BE2C (cell line): ENCODE results near the gene FILIP1.

Experiments
- DNase-seq: peaks from one replicate; pipeline ENCODE4 v3.0.0-alpha.2; 2020
- H3K27me3 ChIP-seq: fragments of 250-450 bp; sonication (Bioruptor Pico); 2 replicates; pipeline ENCODE4 v1.5.1; 2020; ENCODE audit warnings: mild to moderate bottlenecking
- H3K36me3 ChIP-seq: fragments of 250-450 bp; sonication (Bioruptor Pico); 2 replicates; pipeline ENCODE4 v1.5.1; 2020; ENCODE audit warnings: mild to moderate bottlenecking
- H3K4me1 ChIP-seq: fragments of 250-450 bp; sonication (Bioruptor Pico); 2 replicates; pipeline ENCODE4 v1.5.1; 2020
- H3K4me3 ChIP-seq: 2 replicates; pipeline ENCODE4 v1.5.1; 2011; ENCODE audit warnings: low read depth, low read length
- H3K9me3 ChIP-seq: fragments of 250-450 bp; sonication (Bioruptor Pico); 2 replicates; pipeline ENCODE4 v1.5.1; 2020
- CTCF ChIP-seq: IDR thresholded peaks from 2 replicates; pipeline ENCODE4 v1.5.1; 2012; ENCODE audit warnings: mild to moderate bottlenecking, low read depth, low read length

FILIP1 gene

DNA sequence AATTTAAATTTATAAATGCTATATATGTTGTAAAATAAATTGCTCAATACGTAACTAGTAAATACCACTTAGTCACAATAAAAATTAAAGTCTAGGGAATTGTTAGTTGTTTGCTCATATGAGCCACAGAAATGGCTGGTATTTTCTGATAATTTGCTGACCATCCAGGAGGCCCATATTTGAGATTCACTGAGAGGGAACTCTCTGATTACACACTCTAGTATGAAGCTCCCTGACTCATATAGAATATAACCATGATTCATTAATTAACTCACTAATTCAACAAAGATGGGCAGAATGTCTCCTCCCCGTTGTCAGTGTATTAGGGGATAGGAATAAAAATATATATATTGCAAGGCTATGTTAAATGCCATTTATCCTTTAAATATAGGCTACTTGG is 162.4 kb downstream of the FILIP1 start:
- TF ChIP-seq CTCF: no peak
- Histone ChIP-seq H3K36me3 (no peaks in the 10 kb centered on the region), H3K9me3 (no peaks in the 10 kb centered on the region), H3K4me1 (peaks cover 10% of the 10 kb centered on the region; the same call in 1 of the 2 replicates), H3K27me3 (no peaks in the 10 kb centered on the region), H3K4me3 (no peak overlapping the region)
- no peak for DNase-seq

- no peaks in the 10 kb centered on the region for H3K36me3 ChIP-seq
- TF ChIP-seq CTCF: no peak
- H3K9me3 ChIP-seq: no peaks in the 10 kb centered on the region
- no peak for DNase-seq
- H3K4me3 ChIP-seq: no peak overlapping the region
- H3K27me3 ChIP-seq: no peaks in the 10 kb centered on the region
- peaks cover 8% of the 10 kb centered on the region; the same call in 1 of the 2 replicates for H3K4me1 ChIP-seq
Measured at GRCh38 chr6:75329703-75330102, 163.9 kb downstream of the FILIP1 start.

GRCh38 chr6:75327807-75328206 is 165.8 kb downstream of the FILIP1 start:
- no peak for DNase-seq
- H3K4me3 ChIP-seq: no peak overlapping the region
- 0 out of 2 replicates have a peak, but pooled peaks cover 3% of the 10 kb centered on the region for H3K4me1 ChIP-seq
- TF ChIP-seq CTCF: no peak
- no peaks in the 10 kb centered on the region for H3K27me3 ChIP-seq
- no peaks in the 10 kb centered on the region for H3K9me3 ChIP-seq
- H3K36me3 ChIP-seq: no peaks in the 10 kb centered on the region

DNA sequence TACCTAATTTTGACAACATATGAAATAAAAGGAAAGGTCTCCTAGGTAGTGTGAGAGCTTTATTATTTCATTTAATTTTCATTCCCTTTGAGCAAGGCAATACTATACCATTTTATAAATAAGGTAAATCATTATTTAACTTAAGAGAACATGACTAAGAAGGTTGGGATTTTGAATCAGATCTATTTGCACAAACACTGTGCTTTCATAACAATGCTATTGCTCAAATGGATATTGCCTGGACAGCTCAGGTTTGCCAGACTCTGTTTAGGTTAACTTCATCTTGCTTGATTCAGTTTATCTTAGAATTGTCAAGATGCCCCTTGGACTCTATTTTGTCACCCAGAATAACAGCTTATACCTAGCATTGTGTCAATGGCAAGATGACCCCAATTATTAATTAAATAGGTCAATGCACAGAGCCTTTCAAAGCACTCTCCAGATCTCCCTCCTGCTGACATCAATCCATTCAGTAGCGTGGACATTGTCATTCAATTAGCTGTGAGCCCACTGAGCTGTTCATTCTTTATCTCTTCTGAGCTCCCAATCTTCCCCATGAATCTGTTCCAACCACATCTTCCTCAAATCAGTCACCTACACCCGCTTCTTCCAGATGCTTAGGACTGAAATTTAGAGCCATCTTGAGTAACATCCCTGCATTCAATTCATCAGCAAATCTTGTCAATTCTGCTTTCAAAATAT is 166.9 kb downstream of the FILIP1 start:
- H3K9me3 ChIP-seq: no peaks in the 10 kb centered on the region
- H3K4me1 ChIP-seq: 0 out of 2 replicates have a peak, but pooled peaks cover 3% of the 10 kb centered on the region
- H3K27me3 ChIP-seq: no peaks in the 10 kb centered on the region
- no peak for DNase-seq
- TF ChIP-seq CTCF: no peak
- no peak overlapping the region for H3K4me3 ChIP-seq
- H3K36me3 ChIP-seq: no peaks in the 10 kb centered on the region

- no peaks in the 10 kb centered on the region; the same call in 1 of the 2 replicates for H3K27me3 ChIP-seq
- no peak for TF ChIP-seq CTCF
- H3K9me3 ChIP-seq: no peaks in the 10 kb centered on the region
- H3K4me1 ChIP-seq: no peaks in the 10 kb centered on the region
- H3K4me3 ChIP-seq: no peak overlapping the region
- no peaks in the 10 kb centered on the region for H3K36me3 ChIP-seq
- DNase-seq: no peak
Measured at GRCh38 chr6:75318900-75319299, 174.7 kb downstream of the FILIP1 start.

- H3K27me3 ChIP-seq: no peaks in the 10 kb centered on the region; the same call in 1 of the 2 replicates
- H3K4me1 ChIP-seq: no peaks in the 10 kb centered on the region
- H3K36me3 ChIP-seq: no peaks in the 10 kb centered on the region
- DNase-seq: no peak
- H3K9me3 ChIP-seq: no peaks in the 10 kb centered on the region
- H3K4me3 ChIP-seq: no peak overlapping the region
- TF ChIP-seq CTCF: no peak
Measured at GRCh38 chr6:75317503-75318206, 175.9 kb downstream of the FILIP1 start.
